Stimulated activated CD4-positive, alpha-beta T cell treated with anti-CD3 and anti-CD28 coated beads, Interleukin-4, amount 100 ng/mL, for 24 hours (primary cell): ENCODE measurements around the gene YBEY.

ENCODE experiments used
- DNase-seq: peaks from one replicate; pipeline ENCODE4 v3.0.0-alpha.2; 2020

YBEY gene

DNA sequence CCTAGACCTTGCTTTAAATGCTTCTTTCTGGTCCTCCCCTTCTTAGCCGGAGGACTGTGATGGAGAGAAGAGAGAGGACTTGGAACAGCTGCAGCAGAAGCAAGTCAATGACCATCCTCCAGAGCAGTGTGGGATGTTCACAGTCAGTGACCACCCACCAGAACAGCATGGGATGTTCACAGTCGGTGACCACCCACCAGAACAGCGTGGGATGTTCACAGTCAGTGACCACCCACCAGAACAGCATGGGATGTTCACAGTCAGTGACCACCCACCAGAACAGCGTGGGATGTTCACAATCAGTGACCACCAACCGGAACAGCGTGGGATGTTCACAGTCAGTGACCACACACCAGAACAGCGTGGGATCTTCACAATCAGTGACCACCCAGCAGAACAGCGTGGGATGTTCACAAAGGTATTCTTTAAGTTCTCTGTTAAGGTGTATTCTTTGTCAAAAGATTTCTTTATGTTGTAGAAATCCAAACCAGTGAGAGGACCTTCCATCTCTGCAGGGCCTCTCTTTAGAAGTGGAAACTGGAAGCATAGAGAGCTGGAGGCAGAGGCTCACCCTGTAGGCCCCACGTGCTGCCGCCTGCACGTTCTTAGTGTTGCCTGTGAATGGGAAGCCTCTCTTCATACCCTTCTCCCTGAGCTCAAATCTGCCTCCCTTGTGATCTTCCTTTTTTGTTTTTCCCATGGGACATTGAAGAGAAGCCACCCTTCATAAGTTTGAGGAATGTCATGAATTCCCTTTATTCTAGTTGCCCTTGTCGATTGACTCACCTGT is 48.4 kb downstream of the YBEY start:
- DNase-seq = no peak

DNA sequence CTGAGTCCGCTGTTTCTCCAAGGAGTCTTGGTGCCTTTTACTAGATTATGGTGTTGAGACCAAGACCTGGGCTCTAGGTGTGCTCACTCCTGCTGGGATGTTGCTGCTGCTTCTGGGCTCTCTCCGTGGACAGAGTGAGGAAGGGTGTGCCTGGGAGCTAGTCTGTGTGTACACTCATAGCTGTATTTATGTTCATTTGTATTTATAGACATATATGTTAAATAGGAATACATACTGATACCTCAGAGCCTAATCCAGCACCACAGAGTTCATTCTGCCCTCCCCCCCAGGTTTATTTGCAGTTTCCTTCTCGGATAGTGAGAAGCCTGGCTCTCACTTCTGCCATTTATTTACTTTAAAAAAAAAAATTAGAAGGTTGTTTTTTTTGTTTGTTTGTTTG is 50.5 kb downstream of the YBEY start:
- DNase-seq = no peak

DNA sequence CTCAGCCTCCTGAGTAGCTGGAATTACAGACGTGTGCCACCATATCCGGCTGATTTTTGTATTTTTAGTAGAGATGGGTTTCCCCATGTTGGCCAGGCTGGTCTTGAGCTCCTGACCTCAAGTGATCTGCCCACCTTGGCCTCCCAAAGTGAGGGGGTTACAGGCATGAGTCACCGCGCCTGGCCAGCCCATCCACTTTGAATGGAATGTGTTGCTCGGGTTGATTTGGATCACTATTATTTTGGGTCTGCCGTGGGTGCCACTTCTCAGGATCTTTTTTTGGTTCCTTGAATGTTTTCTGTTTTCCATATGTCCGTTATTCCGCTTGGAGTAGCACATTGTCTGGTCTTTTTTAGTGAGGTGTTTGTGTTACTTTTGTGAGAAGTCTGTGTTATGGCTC is 54.9 kb downstream of the YBEY start:
- DNase-seq = no peak

- DNase-seq = no peak
Observed at GRCh38 chr21:46344219-46344915, 58.2 kb downstream of the YBEY start.

- DNase-seq = no peak
Observed at GRCh38 chr21:46345861-46346260, 59.7 kb downstream of the YBEY start.

DNA sequence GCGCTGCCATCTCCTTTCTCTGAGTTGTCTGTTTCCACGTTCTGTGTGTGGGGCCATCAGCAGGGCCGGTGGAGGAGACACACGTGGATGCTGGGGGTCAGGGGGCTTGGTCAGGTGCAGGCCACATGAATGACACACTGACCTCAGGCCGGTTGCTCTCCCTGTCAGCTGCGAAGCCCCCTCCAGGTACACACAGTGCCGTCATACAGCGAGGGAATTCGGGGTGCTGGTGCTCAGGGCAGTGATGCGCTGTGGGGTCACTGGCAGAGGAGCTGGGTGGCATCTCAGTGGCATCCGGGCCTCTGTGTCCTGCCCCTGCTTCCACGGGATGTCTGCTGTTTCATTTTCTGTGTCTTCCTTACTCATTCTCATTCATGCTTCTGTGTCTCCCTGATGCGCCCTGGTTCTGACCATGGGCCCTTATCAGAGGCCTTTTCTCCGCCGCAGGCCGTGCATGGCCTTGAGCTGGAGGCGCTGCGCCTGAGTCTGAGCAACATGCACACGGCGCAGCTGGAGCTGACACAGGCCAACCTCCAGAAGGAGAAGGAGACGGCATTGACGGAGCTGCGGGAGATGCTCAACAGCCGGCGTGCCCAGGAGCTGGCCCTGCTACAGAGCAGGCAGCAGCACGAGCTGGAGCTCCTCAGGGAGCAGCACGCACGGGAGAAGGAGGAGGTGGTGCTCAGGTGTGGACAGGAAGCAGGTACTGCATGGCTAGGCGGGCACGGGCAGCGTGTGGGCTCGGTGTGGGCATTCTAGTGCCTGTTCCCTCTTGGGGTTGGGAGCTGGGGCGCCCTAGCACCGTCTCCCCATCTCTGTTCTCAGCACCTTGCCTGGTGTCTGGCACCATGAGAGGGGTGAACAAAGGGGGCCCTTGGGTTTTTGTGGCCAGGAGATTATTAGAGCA is 60.4 kb downstream of the YBEY start:
- no peak for DNase-seq

DNA sequence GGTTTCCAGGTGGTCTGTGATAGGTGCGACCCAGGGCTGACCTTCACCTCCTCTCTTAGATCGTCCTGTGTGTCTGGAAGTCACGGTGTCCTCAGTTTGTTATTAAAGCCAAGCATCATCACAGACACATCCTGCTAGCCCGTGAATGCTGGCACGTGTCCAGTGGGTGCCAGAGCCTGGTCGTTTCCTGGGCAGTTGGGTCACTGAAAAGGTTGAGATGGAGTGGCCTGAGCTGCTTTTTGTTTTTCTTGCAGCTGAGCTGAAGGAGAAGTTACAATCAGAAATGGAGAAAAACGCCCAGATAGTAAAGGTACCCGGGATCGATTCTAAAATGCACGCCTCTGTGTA is 61.0 kb downstream of the YBEY start:
- DNase-seq = no peak
